HepG2 (cell line): Measurements from ENCODE around the gene FSHR. TPM values are rescaled to one million over a fixed set of nuclear protein-coding genes. Genes with fewer than 3 reads are reported as not detected.

Experiments
- ATAC-seq: fragments of 200-7000 bp; cut with Tn5 transposase; 3 replicates; pipeline ENCODE4 v1.9.1; 2020; ENCODE audit warnings: mild to moderate bottlenecking, moderate library complexity
- BruUV-seq: library from RNA; stranded (reverse); fragments of 400-500 nt; replicated peaks from 2 replicates; lab custom pipeline; 2021; lab: Mats Ljungman, UMichigan
- CTCF ChIA-PET: fragments of 300-600 bp; formaldehyde crosslinking; extraction: SDS; loops from one replicate; lab custom pipeline; 2021; ENCODE audit warnings: low total read pairs, inconsistent platforms, low intra/inter-chr PET ratio; lab: Yijun Ruan, JAX
- POLR2A ChIA-PET: fragments of 350-600 bp; sonication (Branson Sonifier 250); formaldehyde crosslinking; loops from one replicate; lab custom pipeline; 2020; ENCODE audit warnings: antibody characterized with exemption, inconsistent platforms; lab: Yijun Ruan, JAX
- DNase-seq: peaks from one replicate; pipeline ENCODE4 v3.0.0-alpha.2; 2015; ENCODE audit warnings: low spot score
- FAIRE-seq: peaks from 3 replicates; lab custom pipeline; 2011; peaks lifted over from hg19 to GRCh38; lab: Jason Lieb, UNC
- H2AFZ ChIP-seq: one replicate; pipeline ENCODE4 v1.6.1; 2011; ENCODE audit warnings: low read length, inconsistent platforms
- H3K27ac ChIP-seq: fragments of 300-600 bp; 3 replicates; pipeline ENCODE4 v1.8.0; 2011; ENCODE audit warnings: mixed run types, mild to moderate bottlenecking, mixed read lengths, low read length, inconsistent platforms; ENCODE audit not compliant: insufficient read depth; ENCODE audit errors: extremely low read length
- H3K27me3 ChIP-seq, 2 experiments: fragments of 200-600 bp in 1 of 2; 2 replicates in 1 of 2; 3 replicates in 1 of 2; pipeline versions ENCODE4 v1.6.0 to v1.8.0; 2011; ENCODE audit warnings: low read length in 2 of 2, mild to moderate bottlenecking in 2 of 2, moderate library complexity in 2 of 2, inconsistent platforms in 1 of 2; ENCODE audit not compliant: insufficient read depth in 2 of 2, control insufficient read depth in 1 of 2
- H3K36me3 ChIP-seq, 2 experiments: fragments of 200-600 bp in 1 of 2; replicated peaks in 1 of 2; 2 replicates in 1 of 2; 3 replicates in 1 of 2; pipeline versions ENCODE4 v1.5.1 to v1.8.0; 2011; ENCODE audit warnings: low read length in 2 of 2, inconsistent platforms in 1 of 2; ENCODE audit not compliant: insufficient read depth in 2 of 2, control insufficient read depth in 1 of 2
- H3K4me1 ChIP-seq: 2 replicates; pipeline ENCODE4 v1.5.1; 2012; ENCODE audit warnings: low read length, inconsistent platforms; ENCODE audit not compliant: insufficient read depth
- H3K4me2 ChIP-seq: 2 replicates; pipeline ENCODE4 v1.6.0; 2011; ENCODE audit warnings: low read depth, low read length, inconsistent platforms
- H3K4me3 ChIP-seq, 3 experiments: fragments of 200-600 bp in 1 of 3; sonication (generic), shearing (Covaris generic) in 1 of 3; replicated peaks in 1 of 3; 2 replicates each; pipeline ENCODE4 v1.5.1; 2011 to 2016; ENCODE audit warnings: low read length in 3 of 3, inconsistent platforms in 2 of 3, low read depth in 2 of 3, mild to moderate bottlenecking in 2 of 3, control low read depth in 1 of 3, mixed read lengths in 1 of 3; ENCODE audit not compliant: insufficient read depth in 1 of 3
- H3K79me2 ChIP-seq: one replicate; pipeline ENCODE4 v1.6.1; 2011; ENCODE audit warnings: low read length, inconsistent platforms; ENCODE audit not compliant: insufficient read depth
- H3K9ac ChIP-seq: 2 replicates; pipeline ENCODE4 v1.6.0; 2011; ENCODE audit warnings: mild to moderate bottlenecking, low read depth, low read length, inconsistent platforms; ENCODE audit not compliant: insufficient read depth
- H3K9me3 ChIP-seq: 2 replicates; pipeline ENCODE4 v1.5.1; 2012; ENCODE audit warnings: mild to moderate bottlenecking, low read length
- H4K20me1 ChIP-seq: 2 replicates; pipeline ENCODE4 v1.6.0; 2011; ENCODE audit warnings: inconsistent platforms, mild to moderate bottlenecking, low read length, moderate library complexity; ENCODE audit not compliant: insufficient read depth
- MTF1 ChIP-seq: sonication (generic); formaldehyde crosslinking; IDR thresholded peaks from 2 replicates; pipeline ENCODE4 v1.5.0; 2020; ENCODE audit warnings: missing genetic modification reagents
- SALL1 ChIP-seq: sonication (generic); formaldehyde crosslinking; IDR thresholded peaks from 2 replicates; pipeline ENCODE4 v1.8.0; 2022; ENCODE audit warnings: mild to moderate bottlenecking, missing genetic modification reagents
- ZBTB38 ChIP-seq: sonication (generic); formaldehyde crosslinking; IDR thresholded peaks from 2 replicates; pipeline ENCODE4 v1.5.1; 2020; ENCODE audit warnings: mild to moderate bottlenecking, missing genetic modification reagents
- ZNF24 ChIP-seq: fragments of 450-650 bp; IDR thresholded peaks from 2 replicates; pipeline ENCODE4 v1.6.1; 2017; ENCODE audit warnings: antibody characterized with exemption, mild to moderate bottlenecking
- ZNF431 ChIP-seq: sonication (generic); formaldehyde crosslinking; IDR thresholded peaks from 2 replicates; pipeline ENCODE4 v1.9.0; 2022; ENCODE audit warnings: missing genetic modification reagents, low read depth, mild to moderate bottlenecking, borderline replicate concordance
- WGBS: methylation state at CpG from one replicate; pipeline ENCODE4 v1.1.6; 2017; ENCODE audit warnings: low lambda C conversion rate; 5-methylcytosine and 5-hydroxymethylcytosine counted together
- in situ Hi-C: cut with HindIII; loops from 2 replicates; pipeline ENCODE4 v1.10.0; 2017; ENCODE audit warnings: low pct_unique_long_range_greater_than_20kb; ENCODE audit not compliant: extremely low pct_ligation_motif_present
- intact Hi-C: fragments of 100-400 bp; cut with micrococcal nuclease; formaldehyde crosslinking; loops from one replicate; pipeline ENCODE4 v1.10.0; 2022; ENCODE audit not compliant: unreplicated experiment
- polyA plus RNA-seq, 8 experiments: library from polyadenylated mRNA; depleted of rRNA in 3 of 8; stranded (reverse) in 7 of 8; unstranded in 1 of 8; fragments of >200 nt; fragmentation: Illumina TruSeq in 4 of 8; extraction: Trizol in 4 of 8; gene quantifications; 2 replicates each; pipeline versions ENCODE4 v1.2.1 to v1.2.3, GENCODE V29; 2011 to 2016; ENCODE audit warnings: low read depth in 4 of 8, missing spikeins in 1 of 8, mixed read lengths in 1 of 8; ENCODE audit not compliant: insufficient read depth in 1 of 8
- total RNA-seq, 5 experiments: library from RNA; depleted of rRNA; stranded (reverse); fragments of >200 nt; fragmentation: Illumina TruSeq; extraction: Trizol; gene quantifications; 2 replicates each; pipeline ENCODE4 v1.2.3, GENCODE V29; 2016; ENCODE audit warnings: low read depth in 1 of 5
- TF ChIP-seq, protein P1 (sequence below): sonication (generic); formaldehyde crosslinking; IDR thresholded peaks from 2 replicates; pipeline ENCODE4 v1.9.0; 2021; ENCODE audit warnings: missing genetic modification reagents, mild to moderate bottlenecking, borderline replicate concordance
- TF ChIP-seq, protein P2 (sequence below): sonication (generic); formaldehyde crosslinking; IDR thresholded peaks from one replicate; pipeline ENCODE4 v1.5.1; 2020; ENCODE audit warnings: mild to moderate bottlenecking, missing genetic modification reagents; ENCODE audit errors: not compliant biosample characterization
- TF ChIP-seq, protein P3 (sequence below): sonication (generic); formaldehyde crosslinking; IDR thresholded peaks from 2 replicates; pipeline ENCODE4 v1.4.0; 2020; ENCODE audit warnings: missing genetic modification reagents
- TF ChIP-seq, protein P4 (sequence below): IDR thresholded peaks from 2 replicates; pipeline ENCODE4 v1.6.1; 2018; ENCODE audit warnings: missing genetic modification reagents

The FSHR gene
- total and polyA plus RNA-seq, 2 of the 13 experiments (the other 11 are each of a cell fraction or from before 2014, with no cell fraction given), result not detected

DNA sequence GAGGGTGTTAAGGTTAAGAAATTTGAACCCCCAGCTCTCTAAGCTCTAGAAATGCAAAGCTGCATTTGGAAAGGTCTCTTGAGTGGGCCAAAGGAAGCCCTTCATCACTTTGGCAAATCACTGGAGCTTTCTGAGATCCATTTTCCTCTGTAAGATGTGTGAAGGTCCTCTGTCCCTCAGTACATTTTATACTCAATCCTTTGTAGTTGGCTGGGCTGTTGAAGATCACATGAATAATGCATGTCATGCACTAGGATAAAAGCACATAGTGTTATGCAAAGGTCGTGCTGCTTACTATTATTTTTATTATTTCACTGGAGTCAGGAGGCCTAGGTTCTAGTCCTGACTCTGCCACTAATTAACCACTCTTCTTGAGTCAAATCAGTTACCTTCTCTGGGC, 124.9 kb downstream of the FSHR start:
- H3K9me3 ChIP-seq, result no peaks in the 10 kb centered on the region
- H3K4me2 ChIP-seq, result no peak overlapping the region
- H2AFZ ChIP-seq, result no peak overlapping the region
- no peaks in the 10 kb centered on the region for H3K79me2 ChIP-seq
- no peaks in the 10 kb centered on the region for H3K4me1 ChIP-seq
- no peak overlapping the region for H3K4me3 ChIP-seq
- WGBS, result 0% methylated on average over 1 of the region's 1 CpG
- in situ Hi-C loops, result no loop called here
- ATAC-seq (no peak), DNase-seq (no peak), FAIRE-seq (no peak)
- no TSS peak for BruUV-seq
- no peak overlapping the region for H3K27ac ChIP-seq
- H3K27me3 ChIP-seq, result no peaks in the 10 kb centered on the region
- intact Hi-C loops, result no loop called here
- CTCF ChIA-PET, result no interaction called here
- H3K9ac ChIP-seq, result no peak overlapping the region
- H3K36me3 ChIP-seq, result no peaks in the 10 kb centered on the region
- H4K20me1 ChIP-seq, result no peaks in the 10 kb centered on the region
- POLR2A ChIA-PET, result no interaction called here
- TF ChIP-seq ZNF24, result no peak
- TF ChIP-seq ZBTB38 (CRISPR knock-in tag), result no peak
- TF ChIP-seq, protein P1, sequence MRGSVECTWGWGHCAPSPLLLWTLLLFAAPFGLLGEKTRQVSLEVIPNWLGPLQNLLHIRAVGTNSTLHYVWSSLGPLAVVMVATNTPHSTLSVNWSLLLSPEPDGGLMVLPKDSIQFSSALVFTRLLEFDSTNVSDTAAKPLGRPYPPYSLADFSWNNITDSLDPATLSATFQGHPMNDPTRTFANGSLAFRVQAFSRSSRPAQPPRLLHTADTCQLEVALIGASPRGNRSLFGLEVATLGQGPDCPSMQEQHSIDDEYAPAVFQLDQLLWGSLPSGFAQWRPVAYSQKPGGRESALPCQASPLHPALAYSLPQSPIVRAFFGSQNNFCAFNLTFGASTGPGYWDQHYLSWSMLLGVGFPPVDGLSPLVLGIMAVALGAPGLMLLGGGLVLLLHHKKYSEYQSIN (CRISPR knock-in tag), result no peak
- TF ChIP-seq MTF1 (CRISPR knock-in tag), result no peak
- TF ChIP-seq SALL1 (CRISPR knock-in tag), result no peak
- TF ChIP-seq, protein P2, sequence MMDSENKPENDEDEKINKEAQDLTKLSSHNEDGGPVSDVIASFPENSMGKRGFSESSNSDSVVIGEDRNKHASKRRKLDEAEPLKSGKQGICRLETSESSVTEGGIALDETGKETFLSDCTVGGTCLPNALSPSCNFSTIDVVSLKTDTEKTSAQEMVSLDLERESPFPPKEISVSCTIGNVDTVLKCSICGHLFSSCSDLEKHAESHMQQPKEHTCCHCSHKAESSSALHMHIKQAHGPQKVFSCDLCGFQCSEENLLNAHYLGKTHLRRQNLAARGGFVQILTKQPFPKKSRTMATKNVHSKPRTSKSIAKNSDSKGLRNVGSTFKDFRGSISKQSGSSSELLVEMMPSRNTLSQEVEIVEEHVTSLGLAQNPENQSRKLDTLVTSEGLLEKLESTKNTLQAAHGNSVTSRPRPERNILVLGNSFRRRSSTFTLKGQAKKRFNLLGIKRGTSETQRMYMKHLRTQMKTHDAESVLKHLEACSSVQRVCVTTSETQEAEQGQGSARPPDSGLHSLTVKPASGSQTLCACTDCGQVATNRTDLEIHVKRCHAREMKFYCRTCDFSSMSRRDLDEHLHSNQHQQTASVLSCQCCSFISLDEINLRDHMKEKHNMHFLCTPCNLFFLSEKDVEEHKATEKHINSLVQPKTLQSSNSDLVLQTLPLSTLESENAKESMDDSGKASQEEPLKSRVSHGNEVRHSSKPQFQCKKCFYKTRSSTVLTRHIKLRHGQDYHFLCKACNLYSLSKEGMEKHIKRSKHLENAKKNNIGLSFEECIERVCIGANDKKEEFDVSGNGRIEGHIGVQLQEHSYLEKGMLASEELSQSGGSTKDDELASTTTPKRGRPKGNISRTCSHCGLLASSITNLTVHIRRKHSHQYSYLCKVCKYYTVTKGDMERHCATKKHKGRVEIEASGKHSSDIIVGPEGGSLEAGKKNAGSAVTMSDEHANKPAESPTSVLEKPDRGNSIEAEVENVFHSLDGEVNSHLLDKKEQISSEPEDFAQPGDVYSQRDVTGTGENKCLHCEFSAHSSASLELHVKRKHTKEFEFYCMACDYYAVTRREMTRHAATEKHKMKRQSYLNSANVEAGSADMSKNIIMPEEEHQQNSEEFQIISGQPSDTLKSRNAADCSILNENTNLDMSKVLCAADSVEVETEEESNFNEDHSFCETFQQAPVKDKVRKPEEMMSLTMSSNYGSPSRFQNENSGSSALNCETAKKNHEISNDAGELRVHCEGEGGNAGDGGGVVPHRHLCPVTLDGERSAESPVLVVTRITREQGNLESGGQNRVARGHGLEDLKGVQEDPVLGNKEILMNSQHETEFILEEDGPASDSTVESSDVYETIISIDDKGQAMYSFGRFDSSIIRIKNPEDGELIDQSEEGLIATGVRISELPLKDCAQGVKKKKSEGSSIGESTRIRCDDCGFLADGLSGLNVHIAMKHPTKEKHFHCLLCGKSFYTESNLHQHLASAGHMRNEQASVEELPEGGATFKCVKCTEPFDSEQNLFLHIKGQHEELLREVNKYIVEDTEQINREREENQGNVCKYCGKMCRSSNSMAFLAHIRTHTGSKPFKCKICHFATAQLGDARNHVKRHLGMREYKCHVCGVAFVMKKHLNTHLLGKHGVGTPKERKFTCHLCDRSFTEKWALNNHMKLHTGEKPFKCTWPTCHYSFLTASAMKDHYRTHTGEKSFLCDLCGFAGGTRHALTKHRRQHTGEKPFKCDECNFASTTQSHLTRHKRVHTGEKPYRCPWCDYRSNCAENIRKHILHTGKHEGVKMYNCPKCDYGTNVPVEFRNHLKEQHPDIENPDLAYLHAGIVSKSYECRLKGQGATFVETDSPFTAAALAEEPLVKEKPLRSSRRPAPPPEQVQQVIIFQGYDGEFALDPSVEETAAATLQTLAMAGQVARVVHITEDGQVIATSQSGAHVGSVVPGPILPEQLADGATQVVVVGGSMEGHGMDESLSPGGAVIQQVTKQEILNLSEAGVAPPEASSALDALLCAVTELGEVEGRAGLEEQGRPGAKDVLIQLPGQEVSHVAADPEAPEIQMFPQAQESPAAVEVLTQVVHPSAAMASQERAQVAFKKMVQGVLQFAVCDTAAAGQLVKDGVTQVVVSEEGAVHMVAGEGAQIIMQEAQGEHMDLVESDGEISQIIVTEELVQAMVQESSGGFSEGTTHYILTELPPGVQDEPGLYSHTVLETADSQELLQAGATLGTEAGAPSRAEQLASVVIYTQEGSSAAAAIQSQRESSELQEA (CRISPR knock-in tag), result no peak
- no peak for TF ChIP-seq ZNF431 (CRISPR knock-in tag)
- TF ChIP-seq, protein P3, sequence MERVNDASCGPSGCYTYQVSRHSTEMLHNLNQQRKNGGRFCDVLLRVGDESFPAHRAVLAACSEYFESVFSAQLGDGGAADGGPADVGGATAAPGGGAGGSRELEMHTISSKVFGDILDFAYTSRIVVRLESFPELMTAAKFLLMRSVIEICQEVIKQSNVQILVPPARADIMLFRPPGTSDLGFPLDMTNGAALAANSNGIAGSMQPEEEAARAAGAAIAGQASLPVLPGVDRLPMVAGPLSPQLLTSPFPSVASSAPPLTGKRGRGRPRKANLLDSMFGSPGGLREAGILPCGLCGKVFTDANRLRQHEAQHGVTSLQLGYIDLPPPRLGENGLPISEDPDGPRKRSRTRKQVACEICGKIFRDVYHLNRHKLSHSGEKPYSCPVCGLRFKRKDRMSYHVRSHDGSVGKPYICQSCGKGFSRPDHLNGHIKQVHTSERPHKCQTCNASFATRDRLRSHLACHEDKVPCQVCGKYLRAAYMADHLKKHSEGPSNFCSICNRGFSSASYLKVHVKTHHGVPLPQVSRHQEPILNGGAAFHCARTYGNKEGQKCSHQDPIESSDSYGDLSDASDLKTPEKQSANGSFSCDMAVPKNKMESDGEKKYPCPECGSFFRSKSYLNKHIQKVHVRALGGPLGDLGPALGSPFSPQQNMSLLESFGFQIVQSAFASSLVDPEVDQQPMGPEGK, result no peak
- TF ChIP-seq, protein P4, sequence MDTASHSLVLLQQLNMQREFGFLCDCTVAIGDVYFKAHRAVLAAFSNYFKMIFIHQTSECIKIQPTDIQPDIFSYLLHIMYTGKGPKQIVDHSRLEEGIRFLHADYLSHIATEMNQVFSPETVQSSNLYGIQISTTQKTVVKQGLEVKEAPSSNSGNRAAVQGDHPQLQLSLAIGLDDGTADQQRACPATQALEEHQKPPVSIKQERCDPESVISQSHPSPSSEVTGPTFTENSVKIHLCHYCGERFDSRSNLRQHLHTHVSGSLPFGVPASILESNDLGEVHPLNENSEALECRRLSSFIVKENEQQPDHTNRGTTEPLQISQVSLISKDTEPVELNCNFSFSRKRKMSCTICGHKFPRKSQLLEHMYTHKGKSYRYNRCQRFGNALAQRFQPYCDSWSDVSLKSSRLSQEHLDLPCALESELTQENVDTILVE (CRISPR knock-in tag), result no peak
